ENCODE measurements around the gene MZT1. TPM values are rescaled to one million over a fixed set of nuclear protein-coding genes. Genes with fewer than 3 reads are reported as not detected.

MZT1 gene
- total RNA-seq, 1 experiment from 2014 or later, result 9.8 TPM

DNA sequence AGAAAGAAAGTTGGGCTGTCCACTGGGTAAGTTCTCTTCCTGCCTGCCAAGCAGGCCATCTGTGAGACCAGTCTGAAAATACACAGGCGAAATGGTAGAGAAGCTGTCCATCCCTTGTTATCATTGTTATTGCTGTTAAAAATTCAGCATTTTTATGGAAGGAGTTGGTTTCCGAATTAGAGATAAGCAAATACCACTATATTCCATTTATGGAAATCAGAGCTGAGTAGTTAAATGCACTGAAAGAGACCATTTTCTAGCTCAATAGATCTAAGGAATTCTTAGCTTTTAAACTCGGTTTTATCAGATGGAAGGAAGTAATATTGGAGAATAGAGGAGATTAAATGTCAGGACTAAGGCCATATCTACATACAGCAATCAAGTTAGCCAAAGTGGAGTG lies 40.7 kb downstream of the MZT1 start:
- CTCF ChIA-PET, result no interaction called here
- POLR2A ChIA-PET, result no interaction called here

GRCh38 chr13:72680353-72680752 lies 47.1 kb downstream of the MZT1 start:
- ATAC-seq, result no peak
- H3K4me3 ChIP-seq (ENCODE audit: low read depth in 2 of 2, low read length in 2 of 2), result no peak overlapping the region
- ChIA-PET POLR2A (no interaction called here), CTCF (no interaction called here)
- intact Hi-C loops (cut with micrococcal nuclease; ENCODE audit: unreplicated experiment), result no loop called here
- H3K27me3 ChIP-seq (ENCODE audit: control insufficient read depth, insufficient read depth, low read length), result no peaks in the 10 kb centered on the region
- H3K27ac ChIP-seq (ENCODE audit: low read length), result no peak overlapping the region
- no TSS peak for BruUV-seq (replicated peaks)
- TF ChIP-seq POLR2AphosphoS5 (IDR thresholded peaks at IDR 0.05; ENCODE audit: low read depth, low read length) (no peak), SIN3A (IDR thresholded peaks at IDR 0.05; ENCODE audit: borderline replicate concordance, insufficient read depth, low read depth, low read length) (no peak), TCF7L2 (IDR thresholded peaks at IDR 0.05; ENCODE audit: low read depth, low read length) (no peak)
- TF ChIP-seq, protein P1, sequence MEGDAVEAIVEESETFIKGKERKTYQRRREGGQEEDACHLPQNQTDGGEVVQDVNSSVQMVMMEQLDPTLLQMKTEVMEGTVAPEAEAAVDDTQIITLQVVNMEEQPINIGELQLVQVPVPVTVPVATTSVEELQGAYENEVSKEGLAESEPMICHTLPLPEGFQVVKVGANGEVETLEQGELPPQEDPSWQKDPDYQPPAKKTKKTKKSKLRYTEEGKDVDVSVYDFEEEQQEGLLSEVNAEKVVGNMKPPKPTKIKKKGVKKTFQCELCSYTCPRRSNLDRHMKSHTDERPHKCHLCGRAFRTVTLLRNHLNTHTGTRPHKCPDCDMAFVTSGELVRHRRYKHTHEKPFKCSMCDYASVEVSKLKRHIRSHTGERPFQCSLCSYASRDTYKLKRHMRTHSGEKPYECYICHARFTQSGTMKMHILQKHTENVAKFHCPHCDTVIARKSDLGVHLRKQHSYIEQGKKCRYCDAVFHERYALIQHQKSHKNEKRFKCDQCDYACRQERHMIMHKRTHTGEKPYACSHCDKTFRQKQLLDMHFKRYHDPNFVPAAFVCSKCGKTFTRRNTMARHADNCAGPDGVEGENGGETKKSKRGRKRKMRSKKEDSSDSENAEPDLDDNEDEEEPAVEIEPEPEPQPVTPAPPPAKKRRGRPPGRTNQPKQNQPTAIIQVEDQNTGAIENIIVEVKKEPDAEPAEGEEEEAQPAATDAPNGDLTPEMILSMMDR (IDR thresholded peaks at IDR 0.05), result no peak
- TF ChIP-seq, protein P2, sequence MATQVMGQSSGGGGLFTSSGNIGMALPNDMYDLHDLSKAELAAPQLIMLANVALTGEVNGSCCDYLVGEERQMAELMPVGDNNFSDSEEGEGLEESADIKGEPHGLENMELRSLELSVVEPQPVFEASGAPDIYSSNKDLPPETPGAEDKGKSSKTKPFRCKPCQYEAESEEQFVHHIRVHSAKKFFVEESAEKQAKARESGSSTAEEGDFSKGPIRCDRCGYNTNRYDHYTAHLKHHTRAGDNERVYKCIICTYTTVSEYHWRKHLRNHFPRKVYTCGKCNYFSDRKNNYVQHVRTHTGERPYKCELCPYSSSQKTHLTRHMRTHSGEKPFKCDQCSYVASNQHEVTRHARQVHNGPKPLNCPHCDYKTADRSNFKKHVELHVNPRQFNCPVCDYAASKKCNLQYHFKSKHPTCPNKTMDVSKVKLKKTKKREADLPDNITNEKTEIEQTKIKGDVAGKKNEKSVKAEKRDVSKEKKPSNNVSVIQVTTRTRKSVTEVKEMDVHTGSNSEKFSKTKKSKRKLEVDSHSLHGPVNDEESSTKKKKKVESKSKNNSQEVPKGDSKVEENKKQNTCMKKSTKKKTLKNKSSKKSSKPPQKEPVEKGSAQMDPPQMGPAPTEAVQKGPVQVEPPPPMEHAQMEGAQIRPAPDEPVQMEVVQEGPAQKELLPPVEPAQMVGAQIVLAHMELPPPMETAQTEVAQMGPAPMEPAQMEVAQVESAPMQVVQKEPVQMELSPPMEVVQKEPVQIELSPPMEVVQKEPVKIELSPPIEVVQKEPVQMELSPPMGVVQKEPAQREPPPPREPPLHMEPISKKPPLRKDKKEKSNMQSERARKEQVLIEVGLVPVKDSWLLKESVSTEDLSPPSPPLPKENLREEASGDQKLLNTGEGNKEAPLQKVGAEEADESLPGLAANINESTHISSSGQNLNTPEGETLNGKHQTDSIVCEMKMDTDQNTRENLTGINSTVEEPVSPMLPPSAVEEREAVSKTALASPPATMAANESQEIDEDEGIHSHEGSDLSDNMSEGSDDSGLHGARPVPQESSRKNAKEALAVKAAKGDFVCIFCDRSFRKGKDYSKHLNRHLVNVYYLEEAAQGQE (IDR thresholded peaks at IDR 0.05; ENCODE audit: insufficient read depth in 1 of 2, low read depth in 2 of 2, low read length in 1 of 2), result no peak
- H3K4me1 ChIP-seq (ENCODE audit: control insufficient read depth, insufficient read depth, low read length), result no peaks in the 10 kb centered on the region
- H3K36me3 ChIP-seq (ENCODE audit: control insufficient read depth, insufficient read depth, low read length), result no peaks in the 10 kb centered on the region
- in situ Hi-C loops (cut with HindIII; ENCODE audit: low pct_unique_long_range_greater_than_20kb, low sequenced_read_pairs), result no loop called here
- no peak for DNase-seq (ENCODE audit: low read depth, low spot score)
- no peaks in the 10 kb centered on the region for H3K9me3 ChIP-seq (ENCODE audit: control insufficient read depth, insufficient read depth, low read depth, low read length)

More for the DNA sequence above, 40.7 kb downstream of the MZT1 start:
- H3K9me3 ChIP-seq (ENCODE audit: control insufficient read depth, insufficient read depth, low read depth, low read length), result no peaks in the 10 kb centered on the region
- in situ Hi-C loops (cut with HindIII; ENCODE audit: low pct_unique_long_range_greater_than_20kb, low sequenced_read_pairs) (no loop called here), intact Hi-C loops (cut with micrococcal nuclease; ENCODE audit: unreplicated experiment) (no loop called here)
- BruUV-seq (replicated peaks), result no TSS peak
- no peaks in the 10 kb centered on the region for H3K27me3 ChIP-seq (ENCODE audit: control insufficient read depth, insufficient read depth, low read length)
- no peak overlapping the region for H3K27ac ChIP-seq (ENCODE audit: low read length)
- DNase-seq (ENCODE audit: low read depth, low spot score), result no peak
- no peaks in the 10 kb centered on the region for H3K4me1 ChIP-seq (ENCODE audit: control insufficient read depth, insufficient read depth, low read length)
- no peaks in the 10 kb centered on the region for H3K36me3 ChIP-seq (ENCODE audit: control insufficient read depth, insufficient read depth, low read length)
- TF ChIP-seq, protein P1 (IDR thresholded peaks at IDR 0.05), result no peak
- TF ChIP-seq SIN3A (IDR thresholded peaks at IDR 0.05; ENCODE audit: borderline replicate concordance, insufficient read depth, low read depth, low read length) (no peak), POLR2AphosphoS5 (IDR thresholded peaks at IDR 0.05; ENCODE audit: low read depth, low read length) (no peak), TCF7L2 (IDR thresholded peaks at IDR 0.05; ENCODE audit: low read depth, low read length) (no peak)
- TF ChIP-seq, protein P2 (IDR thresholded peaks at IDR 0.05; ENCODE audit: insufficient read depth in 1 of 2, low read depth in 2 of 2, low read length in 1 of 2), result no peak
- no peak for ATAC-seq
- no peak overlapping the region for H3K4me3 ChIP-seq (ENCODE audit: low read depth in 2 of 2, low read length in 2 of 2)

All from Panc1 (cell line).